ENCODE data around the gene RORB. TPM values are rescaled to one million over a fixed set of nuclear protein-coding genes. Genes with fewer than 3 reads are reported as not detected.

Gene RORB
- total RNA-seq, 1 experiment from 2014 or later: 8.7 TPM

- TF ChIP-seq ATF2 (CRISPR knock-in tag; IDR thresholded peaks at IDR 0.05; ENCODE audit: borderline replicate concordance, low read depth): no peak
Measured at GRCh38 chr9:74721696-74722660, 224.8 kb downstream of the RORB start (continued).

GRCh38 chr9:74724317-74724716 lies 227.2 kb downstream of the RORB start:
- Mint-ChIP-seq H3K4me1 (peaks cover 26% of the 10 kb centered on the region), H3K4me3 (no peak overlapping the region), H3K36me3 (no peaks in the 10 kb centered on the region), H3K27ac (no peak overlapping the region), H3K9me3 (peaks cover under 1% of the 10 kb centered on the region), H3K27me3 (ENCODE audit: low read depth) (no peaks in the 10 kb centered on the region)
- CTCF ChIA-PET: no interaction called here
- no peak for ATAC-seq
- POLR2A ChIA-PET: no interaction called here
- TF ChIP-seq OVOL2 (CRISPR knock-in tag; IDR thresholded peaks at IDR 0.05; ENCODE audit: borderline replicate concordance): no peak
- TF ChIP-seq MLX (CRISPR knock-in tag; IDR thresholded peaks at IDR 0.05): no peak
- no peak for TF ChIP-seq ZNF121 (CRISPR knock-in tag; IDR thresholded peaks at IDR 0.05)
- TF ChIP-seq E2F5 (CRISPR knock-in tag; IDR thresholded peaks at IDR 0.05): no peak
- TF ChIP-seq ATF3 (CRISPR knock-in tag; conservative IDR thresholded peaks at IDR 0.05): no peak
- no peak for DNase-seq (ENCODE audit: low spot score)

GRCh38 chr9:74726581-74726980 lies 229.4 kb downstream of the RORB start:
- ChIA-PET CTCF (interaction anchor here (1.1 to 2.6 kb wide), 2 partner anchors 15 to 26 kb away, joined by 3 to 12 read pairs; no protein-coding TSS in a partner anchor), POLR2A (no interaction called here)
- TF ChIP-seq STAT6 (CRISPR knock-in tag; conservative IDR thresholded peaks at IDR 0.05; ENCODE audit: low read depth) (no peak), FOXP4 (CRISPR knock-in tag; IDR thresholded peaks at IDR 0.05) (no peak), HMGA2 (CRISPR knock-in tag; IDR thresholded peaks at IDR 0.05) (no peak), RELA (CRISPR knock-in tag; IDR thresholded peaks at IDR 0.05; ENCODE audit: borderline replicate concordance) (no peak), ZNF425 (CRISPR knock-in tag; conservative IDR thresholded peaks at IDR 0.05) (no peak), PRRX2 (CRISPR knock-in tag; IDR thresholded peaks at IDR 0.05) (no peak)
- Mint-ChIP-seq H3K36me3 (no peaks in the 10 kb centered on the region), H3K9me3 (no peaks in the 10 kb centered on the region), H3K27ac (no peak overlapping the region), H3K4me3 (no peak overlapping the region), H3K27me3 (ENCODE audit: low read depth) (no peaks in the 10 kb centered on the region), H3K4me1 (peaks cover 33% of the 10 kb centered on the region)
- DNase-seq (ENCODE audit: low spot score) (no peak), ATAC-seq (no peak)
